Skeletal muscle satellite cell (primary cell): ENCODE results near the gene DNAL1.

ENCODE experiments used
- H3K27me3 ChIP-seq: 2 replicates; pipeline ENCODE4 v1.7.0; 2013; ENCODE audit warnings: low read length; ENCODE audit not compliant: control insufficient read depth, insufficient read depth
- H3K36me3 ChIP-seq: 2 replicates; pipeline ENCODE4 v1.7.0; 2013; ENCODE audit warnings: mild to moderate bottlenecking, control low read depth, low read length; ENCODE audit not compliant: insufficient read depth
- H3K4me1 ChIP-seq: 2 replicates; pipeline ENCODE4 v1.7.0; 2013; ENCODE audit warnings: low read length; ENCODE audit not compliant: control insufficient read depth, insufficient read depth
- H3K4me2 ChIP-seq: 2 replicates; pipeline ENCODE4 v1.7.0; 2013; ENCODE audit warnings: mild to moderate bottlenecking, low read length
- H3K4me3 ChIP-seq: 2 replicates; pipeline ENCODE4 v1.7.0; 2013; ENCODE audit warnings: low read length
- H3K9ac ChIP-seq: 2 replicates; pipeline ENCODE4 v1.7.0; 2013; ENCODE audit warnings: mild to moderate bottlenecking, low read depth, low read length, moderate library complexity
- H3K9me3 ChIP-seq: replicated peaks from 2 replicates; pipeline ENCODE4 v1.7.0; 2013; ENCODE audit warnings: mild to moderate bottlenecking, control low read depth, low read length

The DNAL1 gene

DNA sequence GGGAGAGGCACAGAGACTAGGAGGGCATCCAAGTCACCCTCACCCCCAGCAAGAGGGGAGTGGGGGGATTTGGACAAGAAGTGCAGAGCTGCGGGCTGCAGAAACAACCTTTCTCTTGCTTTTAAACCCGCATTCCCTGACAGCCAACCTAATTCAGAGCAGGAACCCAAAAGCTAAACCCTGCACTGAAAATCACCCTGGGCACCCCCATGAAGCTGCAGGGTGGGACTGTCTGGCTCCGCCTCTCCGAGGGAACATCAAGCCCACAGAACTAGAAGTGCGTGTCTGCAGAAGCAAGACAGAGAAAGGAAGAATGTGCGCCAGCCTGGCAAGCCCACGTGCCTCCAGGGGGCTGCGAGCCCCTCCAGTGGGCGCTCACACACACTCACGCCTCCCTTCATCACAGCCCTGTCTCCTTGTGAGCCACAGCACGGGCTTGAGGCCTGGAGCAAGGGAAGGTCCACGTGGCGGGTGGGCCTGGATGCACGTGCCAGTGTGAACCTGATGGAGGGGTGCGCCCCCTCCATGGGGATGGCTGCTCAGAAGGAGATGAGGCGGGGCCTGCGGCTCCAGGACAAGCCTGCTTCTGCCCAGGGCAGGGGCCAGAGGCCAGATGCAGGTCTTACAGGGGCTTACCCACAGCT lies 97.2 kb downstream of the DNAL1 start:
- Histone ChIP-seq H3K4me1 (peaks cover 76% of the 10 kb centered on the region), H3K27me3 (no peaks in the 10 kb centered on the region), H3K9me3 (no peaks in the 10 kb centered on the region), H3K4me2 (peak overlapping the region; percentile 78), H3K4me3 (peak overlapping the region; percentile 37), H3K9ac (peak overlapping the region; percentile 46), H3K36me3 (peaks cover 24% of the 10 kb centered on the region)

- H3K4me3 ChIP-seq = no peak overlapping the region
Measured at GRCh38 chr14:73742520-73743238, 97.9 kb downstream of the DNAL1 start.

DNA sequence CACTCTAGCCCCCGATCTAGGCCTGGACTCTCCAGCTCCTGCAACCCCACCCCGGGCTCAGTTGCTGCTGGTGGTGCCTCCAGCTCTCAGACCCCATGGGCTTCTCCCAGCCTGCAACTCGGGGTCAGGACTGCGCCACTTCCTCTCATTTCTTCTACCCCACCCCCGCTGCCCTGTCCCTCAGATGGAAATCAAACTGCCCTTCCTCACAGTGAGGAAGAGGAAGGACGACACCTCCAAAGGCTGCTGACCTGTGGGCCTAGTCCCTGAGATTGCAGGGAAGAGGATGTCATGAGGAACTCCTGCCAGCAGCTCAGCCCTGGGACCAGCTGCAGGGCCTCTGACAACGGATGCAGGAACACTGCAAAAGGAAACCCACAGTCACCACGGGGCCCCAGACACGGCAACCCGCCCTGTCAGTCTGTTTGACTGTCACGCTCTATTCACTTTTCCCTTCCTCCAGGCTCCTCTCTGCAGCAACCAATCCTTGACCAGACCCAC lies 98.7 kb downstream of the DNAL1 start:
- no peak overlapping the region for H3K4me3 ChIP-seq
- no peak overlapping the region for H3K9ac ChIP-seq

More at GRCh38 chr14:73742520-73743238, 97.9 kb downstream of the DNAL1 start:
- Histone ChIP-seq H3K36me3 (peaks cover 21% of the 10 kb centered on the region), H3K4me2 (peak overlapping the region; percentile 78), H3K4me1 (peaks cover 79% of the 10 kb centered on the region), H3K9ac (peak overlapping the region; percentile 46), H3K9me3 (no peaks in the 10 kb centered on the region), H3K27me3 (no peaks in the 10 kb centered on the region)

GRCh38 chr14:73744175-73744867 lies 99.5 kb downstream of the DNAL1 start:
- Histone ChIP-seq H3K36me3 (peaks cover 10% of the 10 kb centered on the region), H3K4me1 (peaks cover 79% of the 10 kb centered on the region), H3K9me3 (no peaks in the 10 kb centered on the region), H3K4me3 (no peak overlapping the region), H3K9ac (no peak overlapping the region), H3K4me2 (peak overlapping the region; percentile 29), H3K27me3 (no peaks in the 10 kb centered on the region)

More for the DNA sequence above, 98.7 kb downstream of the DNAL1 start:
- Histone ChIP-seq H3K9me3 (no peaks in the 10 kb centered on the region), H3K4me1 (peaks cover 79% of the 10 kb centered on the region), H3K27me3 (no peaks in the 10 kb centered on the region), H3K4me2 (peak overlapping the region; percentile 29), H3K36me3 (peaks cover 18% of the 10 kb centered on the region)

DNA sequence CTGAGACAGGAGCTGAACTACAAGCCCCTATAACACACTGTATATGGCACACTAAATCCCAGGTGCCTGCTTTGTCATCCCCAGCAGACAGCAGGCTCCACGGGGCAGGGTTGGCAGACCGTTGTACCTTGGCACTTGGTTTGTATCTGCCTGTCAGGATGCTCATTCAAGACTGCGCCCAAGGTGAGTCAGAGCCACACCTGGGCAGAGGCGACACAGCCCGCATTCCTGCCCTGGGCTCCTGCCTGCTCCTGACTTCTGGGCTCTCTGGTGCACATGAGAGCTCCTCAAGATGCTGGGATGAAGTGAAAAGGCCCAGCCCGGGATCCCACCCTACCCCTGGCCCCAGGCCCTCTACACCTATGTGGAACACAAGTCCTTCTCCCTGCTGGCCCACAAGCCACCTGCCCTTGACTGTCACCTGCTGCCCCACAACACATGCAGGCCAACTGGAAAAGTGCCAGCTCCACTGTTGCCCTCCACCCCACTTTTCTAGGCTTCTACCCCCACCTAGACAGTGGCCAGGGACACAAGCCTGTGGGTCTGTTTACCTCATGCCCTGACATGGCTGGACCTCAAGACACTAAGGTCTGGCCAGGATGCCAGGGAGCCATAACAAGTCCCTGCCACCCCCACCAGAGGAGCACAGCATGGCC lies 100.2 kb downstream of the DNAL1 start:
- Histone ChIP-seq H3K36me3 (peaks cover 4% of the 10 kb centered on the region), H3K4me2 (no peak overlapping the region), H3K27me3 (no peaks in the 10 kb centered on the region), H3K4me1 (peaks cover 78% of the 10 kb centered on the region), H3K9ac (no peak overlapping the region), H3K9me3 (no peaks in the 10 kb centered on the region), H3K4me3 (no peak overlapping the region)

DNA sequence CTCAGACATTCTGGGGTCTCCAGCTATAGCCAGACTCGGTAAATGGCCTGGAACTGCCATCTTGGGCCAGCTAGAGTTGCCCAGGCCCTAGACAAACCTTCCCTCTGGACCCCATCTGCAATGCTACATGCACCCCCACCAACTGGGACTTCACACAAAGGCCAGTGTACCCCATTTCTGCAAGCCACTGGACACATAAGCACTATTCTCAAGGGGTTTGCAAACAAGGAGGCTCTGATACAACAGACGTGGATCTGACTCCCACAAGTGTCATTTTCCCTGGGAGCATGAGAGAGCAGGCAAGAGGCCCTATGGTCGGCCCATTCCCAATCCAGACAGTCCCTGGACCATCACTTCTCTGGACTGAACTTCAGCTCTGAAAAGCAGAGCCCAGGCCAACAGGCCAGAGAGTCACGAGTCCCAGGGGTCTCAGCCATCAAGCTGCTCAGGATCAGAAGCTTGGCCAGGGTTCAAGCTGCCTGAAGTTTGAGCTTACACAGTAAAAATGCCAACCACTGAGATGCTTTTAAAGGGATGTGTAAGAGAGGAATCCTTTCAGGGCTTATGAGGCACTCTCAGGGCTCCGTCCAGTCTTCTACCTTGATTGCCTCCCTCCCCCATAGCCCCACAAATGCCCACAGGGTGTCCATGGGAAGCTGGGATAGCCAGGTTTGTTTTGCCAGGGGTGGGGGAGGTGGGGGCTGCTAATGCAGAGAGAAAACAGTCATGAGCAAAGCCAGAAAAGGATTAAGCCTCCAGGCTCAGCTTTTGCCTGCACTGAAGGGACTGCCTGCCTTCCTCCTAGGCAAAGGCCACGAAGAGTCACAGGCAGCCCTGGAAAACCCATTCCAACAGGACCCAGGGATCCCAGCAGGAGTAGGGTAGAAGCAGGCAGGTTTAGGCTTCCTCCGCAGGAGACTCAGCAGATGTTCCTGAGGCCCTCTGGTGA lies 101.1 kb downstream of the DNAL1 start:
- Histone ChIP-seq H3K36me3 (peaks cover 4% of the 10 kb centered on the region), H3K4me3 (no peak overlapping the region), H3K9me3 (no peaks in the 10 kb centered on the region), H3K4me2 (no peak overlapping the region), H3K27me3 (no peaks in the 10 kb centered on the region), H3K4me1 (peaks cover 78% of the 10 kb centered on the region), H3K9ac (no peak overlapping the region)

DNA sequence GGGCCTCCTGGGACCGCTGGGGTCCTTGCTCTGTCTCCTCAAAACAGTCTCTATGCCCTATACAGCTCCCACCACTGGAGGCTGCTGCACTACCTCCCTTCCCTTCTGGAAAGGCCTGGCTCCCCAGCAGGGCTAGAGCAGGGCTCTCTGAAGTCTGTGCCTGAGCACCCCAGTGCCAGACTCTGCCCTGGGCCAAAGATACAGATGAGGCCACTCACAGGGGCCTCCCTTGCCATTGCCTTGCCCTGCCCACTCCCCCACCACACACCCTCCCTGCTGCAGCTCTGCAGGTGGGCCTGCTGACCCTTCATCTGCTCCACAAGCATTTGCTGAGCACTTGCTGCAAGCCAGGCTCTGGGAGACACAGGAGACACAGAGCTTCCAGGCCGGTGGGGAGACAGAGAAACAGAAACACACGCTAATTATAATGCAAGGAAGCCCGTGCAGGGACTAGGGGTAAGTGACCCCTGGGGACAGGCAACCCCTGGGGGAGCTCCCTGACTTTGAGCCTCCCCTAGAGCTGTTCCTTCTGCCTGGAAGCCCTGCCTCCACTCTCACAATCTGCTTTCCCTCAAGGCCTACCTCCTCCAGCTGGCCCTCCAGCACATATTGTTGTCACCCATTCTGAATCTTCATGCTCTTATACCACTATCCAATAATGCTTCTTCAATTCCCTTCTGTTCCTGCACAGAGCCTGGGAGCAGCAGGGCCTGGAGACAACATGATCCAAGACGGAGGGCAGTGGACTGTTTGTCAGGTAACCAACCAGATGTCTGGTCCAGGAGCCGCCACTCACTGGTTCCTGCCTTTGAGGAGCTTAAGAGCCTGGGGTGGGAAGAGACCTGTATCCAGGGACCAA lies 102.0 kb downstream of the DNAL1 start:
- no peaks in the 10 kb centered on the region for H3K9me3 ChIP-seq

DNA sequence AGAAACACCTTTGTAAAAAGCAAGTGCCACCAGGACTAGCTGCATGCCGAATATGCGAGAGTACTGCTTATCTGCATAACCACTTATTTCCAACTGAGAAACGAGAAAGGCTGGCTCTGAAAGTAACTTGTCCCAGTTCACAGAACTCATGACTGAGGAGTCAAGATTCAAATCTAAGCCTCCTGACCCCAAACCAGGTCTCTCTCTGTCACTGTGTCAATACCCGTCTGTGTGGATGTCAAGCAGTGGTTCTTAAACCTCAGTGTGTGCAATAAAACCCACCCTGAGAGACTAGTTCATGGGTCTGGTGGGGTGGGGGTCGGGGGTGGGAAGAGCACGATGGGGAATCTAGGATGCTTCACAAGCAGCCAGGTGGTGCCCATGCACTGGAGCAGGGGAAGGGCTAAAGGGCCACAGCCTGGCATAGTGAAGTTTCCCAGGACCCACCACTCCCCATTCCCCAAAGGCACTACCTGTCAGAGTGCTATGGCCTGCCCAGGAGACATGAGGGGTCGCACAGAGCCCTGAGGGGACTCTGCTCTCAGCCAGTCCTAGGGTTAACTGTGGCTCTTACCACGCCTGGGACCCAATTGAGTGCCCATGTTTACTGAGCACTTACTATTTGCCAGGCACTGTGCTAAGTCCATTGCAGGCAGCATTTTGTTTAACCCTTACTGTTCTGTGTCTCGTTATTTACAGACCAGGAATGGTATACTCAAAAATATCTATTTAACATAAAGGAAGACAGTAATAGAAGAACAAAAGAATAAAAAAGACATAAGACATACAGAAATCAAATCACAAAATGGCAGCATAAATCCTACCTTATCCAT lies 102.8 kb downstream of the DNAL1 start:
- Histone ChIP-seq H3K4me3 (no peak overlapping the region), H3K9me3 (no peaks in the 10 kb centered on the region), H3K36me3 (peaks cover 4% of the 10 kb centered on the region), H3K4me1 (peaks cover 76% of the 10 kb centered on the region), H3K27me3 (no peaks in the 10 kb centered on the region), H3K9ac (no peak overlapping the region), H3K4me2 (no peak overlapping the region)

More for the DNA sequence above, 102.0 kb downstream of the DNAL1 start:
- Histone ChIP-seq H3K9ac (no peak overlapping the region), H3K4me3 (no peak overlapping the region), H3K36me3 (peaks cover 4% of the 10 kb centered on the region), H3K4me1 (peaks cover 76% of the 10 kb centered on the region), H3K27me3 (no peaks in the 10 kb centered on the region), H3K4me2 (no peak overlapping the region)

DNA sequence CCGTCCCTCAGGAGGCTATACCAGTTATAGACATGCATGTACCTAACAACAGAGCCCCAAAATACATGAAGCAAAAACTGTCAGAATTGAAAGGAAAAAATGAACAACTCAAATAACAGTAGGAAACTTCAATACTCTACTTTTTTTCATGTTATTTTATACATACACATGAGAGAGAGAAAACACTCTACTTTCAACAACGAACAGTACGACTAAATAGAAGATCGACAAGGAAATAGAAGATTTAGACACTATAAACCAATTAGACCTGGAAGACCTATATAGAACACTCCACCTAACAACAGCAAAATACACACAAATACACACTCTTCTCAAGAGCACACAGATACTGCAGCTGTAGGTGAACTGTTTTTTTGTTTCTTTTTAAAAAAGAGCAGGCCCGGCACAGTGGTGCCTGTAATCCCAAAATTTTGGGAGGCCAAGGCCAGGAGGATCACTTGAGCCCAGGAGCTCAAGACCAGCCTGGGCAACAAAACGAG lies 104.1 kb downstream of the DNAL1 start:
- no peaks in the 10 kb centered on the region for H3K27me3 ChIP-seq
- H3K4me1 ChIP-seq = peaks cover 76% of the 10 kb centered on the region
- no peaks in the 10 kb centered on the region for H3K9me3 ChIP-seq
- no peak overlapping the region for H3K9ac ChIP-seq
- no peak overlapping the region for H3K4me3 ChIP-seq
- H3K4me2 ChIP-seq = no peak overlapping the region
- peaks cover 4% of the 10 kb centered on the region for H3K36me3 ChIP-seq
